Gastroesophageal sphincter (tissue), 3 donors: ENCODE results near the gene STK16.

Source experiments
- EP300 ChIP-seq: sonication (generic); formaldehyde crosslinking; IDR thresholded peaks from one replicate; pipeline ENCODE4 v1.6.1; 2017; ENCODE audit warnings: antibody characterized with exemption, mild to moderate bottlenecking
- POLR2A ChIP-seq, 2 donors: fragments of 450-650 bp; IDR thresholded peaks; one replicate each; pipeline ENCODE4 v1.6.1; 2017; ENCODE audit warnings: antibody characterized with exemption in 2 of 2, mild to moderate bottlenecking in 2 of 2, moderate library complexity in 1 of 2
- POLR2AphosphoS5 ChIP-seq: sonication (generic); formaldehyde crosslinking; IDR thresholded peaks from one replicate; pipeline ENCODE4 v1.6.1; 2017; ENCODE audit warnings: antibody characterized with exemption
- TF ChIP-seq, protein P1 (sequence below), 4 experiments: fragments of 200-600 bp in 2 of 4; fragments of 450-650 bp in 2 of 4; sonication (generic) in 1 of 4; IDR thresholded peaks; one replicate each; pipeline ENCODE4 v1.5.1; 2017 to 2019; ENCODE audit warnings: antibody characterized with exemption in 4 of 4, mild to moderate bottlenecking in 2 of 4, moderate library complexity in 2 of 4

DNA sequence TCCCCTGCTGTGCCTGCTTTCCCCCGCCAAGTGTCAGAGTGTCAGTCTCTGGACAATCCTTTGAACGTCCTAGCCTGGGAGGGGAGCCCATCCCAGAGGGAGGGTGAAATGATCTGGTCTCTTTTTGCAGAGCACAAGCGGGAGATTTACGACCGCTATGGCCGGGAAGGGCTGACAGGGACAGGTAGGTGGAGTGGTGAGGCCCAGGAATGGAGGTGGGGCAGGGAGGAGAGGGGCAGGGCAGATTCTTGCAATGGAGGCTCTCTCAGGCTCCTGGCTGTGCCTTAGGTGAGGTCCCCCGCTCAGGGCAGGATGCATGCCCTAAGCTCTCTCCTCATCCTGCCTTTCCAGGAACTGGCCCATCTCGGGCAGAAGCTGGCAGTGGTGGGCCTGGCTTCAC, 36.3 kb downstream of the STK16 start:
- TF ChIP-seq POLR2AphosphoS5 (no peak), EP300 (no peak), POLR2A (IDR thresholded peaks at IDR 0.05) (no peak)
- TF ChIP-seq, protein P1, sequence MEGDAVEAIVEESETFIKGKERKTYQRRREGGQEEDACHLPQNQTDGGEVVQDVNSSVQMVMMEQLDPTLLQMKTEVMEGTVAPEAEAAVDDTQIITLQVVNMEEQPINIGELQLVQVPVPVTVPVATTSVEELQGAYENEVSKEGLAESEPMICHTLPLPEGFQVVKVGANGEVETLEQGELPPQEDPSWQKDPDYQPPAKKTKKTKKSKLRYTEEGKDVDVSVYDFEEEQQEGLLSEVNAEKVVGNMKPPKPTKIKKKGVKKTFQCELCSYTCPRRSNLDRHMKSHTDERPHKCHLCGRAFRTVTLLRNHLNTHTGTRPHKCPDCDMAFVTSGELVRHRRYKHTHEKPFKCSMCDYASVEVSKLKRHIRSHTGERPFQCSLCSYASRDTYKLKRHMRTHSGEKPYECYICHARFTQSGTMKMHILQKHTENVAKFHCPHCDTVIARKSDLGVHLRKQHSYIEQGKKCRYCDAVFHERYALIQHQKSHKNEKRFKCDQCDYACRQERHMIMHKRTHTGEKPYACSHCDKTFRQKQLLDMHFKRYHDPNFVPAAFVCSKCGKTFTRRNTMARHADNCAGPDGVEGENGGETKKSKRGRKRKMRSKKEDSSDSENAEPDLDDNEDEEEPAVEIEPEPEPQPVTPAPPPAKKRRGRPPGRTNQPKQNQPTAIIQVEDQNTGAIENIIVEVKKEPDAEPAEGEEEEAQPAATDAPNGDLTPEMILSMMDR (IDR thresholded peaks at IDR 0.05) = no peak
